Measurements from ENCODE around the gene ADH1C.

Gene ADH1C

GRCh38 chr4:99314211-99314610 lies 38.3 kb downstream of the ADH1C start:
- TF ChIP-seq, protein P1, sequence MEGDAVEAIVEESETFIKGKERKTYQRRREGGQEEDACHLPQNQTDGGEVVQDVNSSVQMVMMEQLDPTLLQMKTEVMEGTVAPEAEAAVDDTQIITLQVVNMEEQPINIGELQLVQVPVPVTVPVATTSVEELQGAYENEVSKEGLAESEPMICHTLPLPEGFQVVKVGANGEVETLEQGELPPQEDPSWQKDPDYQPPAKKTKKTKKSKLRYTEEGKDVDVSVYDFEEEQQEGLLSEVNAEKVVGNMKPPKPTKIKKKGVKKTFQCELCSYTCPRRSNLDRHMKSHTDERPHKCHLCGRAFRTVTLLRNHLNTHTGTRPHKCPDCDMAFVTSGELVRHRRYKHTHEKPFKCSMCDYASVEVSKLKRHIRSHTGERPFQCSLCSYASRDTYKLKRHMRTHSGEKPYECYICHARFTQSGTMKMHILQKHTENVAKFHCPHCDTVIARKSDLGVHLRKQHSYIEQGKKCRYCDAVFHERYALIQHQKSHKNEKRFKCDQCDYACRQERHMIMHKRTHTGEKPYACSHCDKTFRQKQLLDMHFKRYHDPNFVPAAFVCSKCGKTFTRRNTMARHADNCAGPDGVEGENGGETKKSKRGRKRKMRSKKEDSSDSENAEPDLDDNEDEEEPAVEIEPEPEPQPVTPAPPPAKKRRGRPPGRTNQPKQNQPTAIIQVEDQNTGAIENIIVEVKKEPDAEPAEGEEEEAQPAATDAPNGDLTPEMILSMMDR (conservative IDR thresholded peaks at IDR 0.05), result no peak
- H3K27ac ChIP-seq, result no peak overlapping the region

GRCh38 chr4:99310389-99310788 lies 42.2 kb downstream of the ADH1C start:
- TF ChIP-seq, protein P1 (conservative IDR thresholded peaks at IDR 0.05), result no peak
- no peak overlapping the region for H3K27ac ChIP-seq

DNA sequence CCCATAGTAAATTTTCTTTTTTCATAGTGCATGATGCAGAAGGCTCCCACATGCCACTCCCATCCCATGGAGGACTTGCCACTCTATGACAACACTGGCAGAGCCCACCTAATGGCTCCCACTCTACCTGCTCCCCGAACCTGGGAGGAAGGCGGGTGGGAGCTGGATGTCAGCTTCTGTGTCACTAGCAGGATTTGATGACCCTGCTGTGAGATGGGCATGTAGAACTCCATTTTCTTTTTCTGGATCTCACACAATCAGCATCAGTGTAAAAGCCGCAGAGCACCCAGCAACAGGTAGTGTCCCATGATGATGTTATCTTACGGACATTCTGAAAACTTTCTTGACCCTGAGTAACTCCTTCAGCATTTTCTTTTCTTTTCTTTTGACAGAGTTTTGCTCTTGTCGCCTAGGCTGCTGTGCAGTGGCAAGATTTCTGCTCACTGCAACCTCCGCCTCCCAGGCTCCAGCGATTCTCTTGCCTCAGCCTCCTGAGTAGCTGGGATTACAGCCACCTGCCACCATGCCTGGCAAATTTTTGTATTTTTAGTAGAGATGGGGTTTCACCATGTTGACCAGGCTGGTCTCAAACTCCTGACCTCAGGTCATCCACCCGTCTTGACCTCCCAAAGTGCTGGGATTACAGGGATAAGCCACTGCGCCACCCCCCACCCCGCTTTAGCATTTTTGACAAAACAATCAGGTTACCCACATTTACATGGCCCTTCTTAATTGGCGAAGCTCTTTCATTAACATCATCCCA lies 46.7 kb downstream of the ADH1C start:
- H3K27ac ChIP-seq, result no peak overlapping the region
- TF ChIP-seq, protein P1 (conservative IDR thresholded peaks at IDR 0.05), result no peak

GRCh38 chr4:99301376-99302164 lies 51.0 kb downstream of the ADH1C start:
- H3K27ac ChIP-seq, result no peak overlapping the region
- TF ChIP-seq, protein P1 (conservative IDR thresholded peaks at IDR 0.05), result no peak

DNA sequence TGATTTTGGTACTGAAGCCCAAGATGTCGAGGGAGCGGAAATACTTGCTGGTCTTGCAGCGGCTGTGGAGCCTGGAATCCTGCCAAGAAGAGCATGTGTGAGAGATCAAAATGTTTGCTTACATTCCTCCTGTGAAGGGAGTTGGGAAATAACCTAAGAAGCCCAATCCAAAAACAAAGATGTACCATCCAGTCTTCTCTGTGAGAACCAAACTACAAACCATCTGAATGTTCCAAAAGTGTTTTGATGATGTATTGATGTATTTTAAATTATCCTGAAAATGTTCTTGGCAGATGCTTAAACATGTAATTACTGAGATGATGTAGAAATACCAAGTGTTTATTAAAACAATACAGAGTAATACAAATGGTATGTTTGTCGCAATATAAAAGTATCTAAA lies 51.6 kb downstream of the ADH1C start:
- no peak overlapping the region for H3K27ac ChIP-seq
- TF ChIP-seq, protein P1 (conservative IDR thresholded peaks at IDR 0.05), result no peak

DNA sequence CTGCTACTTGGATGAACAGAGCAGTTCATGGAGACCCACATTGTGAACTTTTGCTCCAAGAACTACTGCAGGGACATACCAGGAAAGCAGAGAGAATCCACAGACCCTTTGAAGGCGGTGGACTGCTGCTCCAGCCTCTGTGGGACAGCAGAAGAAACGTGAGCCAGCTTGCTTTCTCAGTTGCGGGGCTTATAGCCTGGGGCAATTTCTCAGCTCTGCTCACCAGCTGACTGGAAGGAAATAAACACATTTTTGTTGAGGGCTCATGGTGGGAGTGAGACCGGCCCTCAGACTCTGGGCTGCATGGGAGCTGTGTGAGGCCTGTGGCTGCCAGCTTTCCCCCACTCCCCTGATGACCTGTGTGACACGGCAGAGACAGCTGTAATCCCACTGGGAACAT lies 59.2 kb downstream of the ADH1C start:
- H3K27ac ChIP-seq, result no peak overlapping the region
- TF ChIP-seq, protein P1 (conservative IDR thresholded peaks at IDR 0.05), result no peak

All from VCaP (cell line).